GM21825 (cell line): ENCODE data around the gene JADE3.
A peak's percentile ranks its signal among the peaks of the same experiment; 100 is the strongest.

Experiments
- ATAC-seq: cut with Tn5 transposase; IDR thresholded peaks from one replicate; pipeline ENCODE4 v1.9.1; 2021; ENCODE audit warnings: mild to moderate bottlenecking, moderate library complexity; ENCODE audit not compliant: unreplicated experiment

Gene JADE3

GRCh38 chrX:46992070-46992469 lies 79.8 kb downstream of the JADE3 start:
- ATAC-seq = no peak

GRCh38 chrX:46994096-46994495 lies 81.9 kb downstream of the JADE3 start:
- ATAC-seq = no peak

DNA sequence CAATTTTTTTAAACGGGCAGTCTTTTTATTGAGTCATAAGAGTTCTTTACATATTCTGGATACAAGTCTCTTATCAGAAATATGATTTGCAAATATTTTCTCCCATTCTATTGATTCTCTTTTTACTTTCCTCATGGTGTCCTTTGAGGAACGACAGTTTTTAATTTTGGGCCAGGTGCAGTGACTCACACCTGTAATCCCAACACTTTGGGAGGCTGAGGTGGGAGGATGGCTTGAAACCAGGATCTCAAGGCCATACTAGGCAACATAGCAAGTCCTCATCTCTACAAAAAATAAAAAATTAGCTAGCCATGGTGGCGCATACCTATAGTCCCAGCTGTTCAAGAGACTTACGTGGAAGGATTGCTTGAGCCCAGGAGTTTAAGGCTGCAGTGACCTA lies 99.9 kb downstream of the JADE3 start:
- ATAC-seq = no peak

GRCh38 chrX:47026198-47026597 lies 114.0 kb downstream of the JADE3 start:
- no peak for ATAC-seq

GRCh38 chrX:47030339-47030738 lies 118.1 kb downstream of the JADE3 start:
- no peak for ATAC-seq

- ATAC-seq = no peak
Measured at GRCh38 chrX:47047989-47048388, 135.8 kb downstream of the JADE3 start.

DNA sequence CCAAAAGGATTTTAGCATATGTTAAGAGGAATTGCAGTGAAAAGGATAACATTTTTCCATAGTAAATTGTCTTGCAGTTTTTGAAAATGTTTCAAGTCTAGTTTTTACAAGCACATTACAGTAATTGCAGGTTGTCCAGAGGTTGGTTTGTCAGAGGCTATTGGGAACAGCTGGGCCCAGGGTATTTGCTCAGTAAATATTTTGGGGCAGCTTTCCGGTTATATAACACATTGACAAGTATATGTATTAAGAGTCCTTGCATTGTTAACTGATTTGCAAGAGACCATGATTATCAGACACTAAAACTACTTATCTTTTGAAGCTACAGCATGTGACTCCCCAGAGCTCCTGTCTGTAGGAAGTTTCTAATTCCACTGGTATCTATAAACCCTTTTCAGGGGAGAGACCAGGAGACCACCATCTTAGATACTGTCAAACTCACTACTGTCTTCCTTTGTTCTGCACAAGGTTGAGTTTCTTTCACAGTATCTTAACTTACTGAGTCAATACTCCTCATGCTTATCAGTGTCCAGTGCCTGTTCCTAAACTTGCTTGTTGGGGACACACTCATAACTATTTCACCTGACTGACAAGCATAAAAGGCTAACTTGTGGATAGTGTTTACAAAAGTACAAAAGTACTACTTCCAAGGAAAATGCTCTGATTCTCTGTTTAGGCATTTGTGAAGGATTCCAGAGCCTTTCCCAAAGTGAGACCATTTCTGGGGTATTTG lies 147.1 kb downstream of the JADE3 start:
- no peak for ATAC-seq

DNA sequence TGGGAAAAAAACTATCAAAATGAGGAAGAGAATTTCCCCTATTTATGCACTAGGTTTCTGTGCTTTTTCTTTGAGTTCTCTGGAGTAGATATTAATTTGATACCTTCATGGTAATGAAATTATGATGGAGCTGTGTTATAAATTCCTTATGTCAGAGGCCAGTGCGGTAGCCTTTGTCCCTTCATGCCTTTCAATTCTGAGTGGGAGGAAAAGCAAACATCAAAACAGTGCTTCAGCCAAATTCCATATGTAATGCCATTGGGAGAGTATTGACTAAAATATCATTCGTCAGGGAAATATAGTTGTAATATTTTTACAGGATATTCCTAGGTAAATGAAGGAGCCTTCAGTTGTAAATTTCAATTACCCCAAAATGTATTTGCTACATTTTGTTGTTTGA lies 148.5 kb downstream of the JADE3 start:
- no peak for ATAC-seq

GRCh38 chrX:47061238-47061919 lies 149.2 kb downstream of the JADE3 start:
- no peak for ATAC-seq

- no peak for ATAC-seq
Measured at GRCh38 chrX:47063179-47063578, 151.0 kb downstream of the JADE3 start.

DNA sequence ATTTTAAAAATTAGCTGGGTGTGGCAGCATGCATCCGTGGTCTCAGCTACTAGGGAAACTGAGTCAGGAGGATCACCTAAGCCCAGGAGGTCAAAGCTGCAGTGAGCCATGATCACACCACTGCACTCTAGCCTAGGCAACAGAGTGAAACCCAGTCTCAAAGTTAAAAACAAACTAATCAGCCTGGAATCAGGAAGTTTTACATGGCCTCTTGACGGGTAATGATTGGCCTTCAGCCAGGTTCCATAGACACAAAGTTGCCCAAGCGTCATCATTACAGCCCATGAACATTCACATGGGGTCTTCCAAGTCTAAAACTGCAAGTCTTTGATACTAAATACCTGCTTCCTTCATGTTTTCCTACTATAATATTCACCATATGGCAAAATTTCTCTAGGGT lies 156.0 kb downstream of the JADE3 start:
- ATAC-seq = no peak

GRCh38 chrX:47068720-47069119 lies 156.5 kb downstream of the JADE3 start:
- no peak for ATAC-seq

GRCh38 chrX:47078129-47079043 lies 166.2 kb downstream of the JADE3 start, which contains the start of gene RGN:
RGN (plus strand) TSS chrX:47078443; CDS start chrX:47081145, 2,702 bp downstream.
- no peak for ATAC-seq

DNA sequence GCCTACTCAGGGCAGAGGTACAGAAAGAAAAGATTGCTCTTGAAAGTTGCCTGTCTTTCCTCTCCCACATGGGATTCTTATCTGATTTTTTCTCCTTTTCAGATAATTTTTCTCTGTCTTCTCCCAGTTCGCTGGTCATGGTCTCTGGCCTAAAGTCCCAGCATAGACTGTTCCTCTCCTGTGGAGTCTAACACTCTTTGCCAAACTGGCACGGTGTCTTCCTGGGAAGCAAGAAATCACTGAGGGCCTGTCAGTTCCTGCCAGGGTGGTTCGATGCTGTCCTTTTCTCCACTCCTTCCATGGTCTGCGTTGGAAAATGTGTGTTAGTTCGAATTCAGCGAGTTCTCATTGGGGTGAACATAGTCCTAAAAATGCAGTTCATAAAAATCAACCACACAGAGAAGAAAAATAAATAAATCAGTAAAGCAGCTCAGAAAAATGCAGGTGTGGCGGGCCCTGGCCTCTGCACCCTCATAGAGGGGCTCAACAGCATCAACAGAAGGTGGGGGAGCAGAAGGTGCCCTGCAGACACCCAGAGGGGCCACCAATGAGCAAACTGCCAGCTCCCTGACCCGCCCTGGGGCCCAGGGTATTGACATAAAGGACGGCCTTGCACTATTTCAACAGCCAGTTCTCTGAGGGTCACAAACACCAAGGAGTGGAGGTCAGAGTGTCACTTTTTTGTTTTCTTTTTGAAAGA lies 168.1 kb downstream of the JADE3 start:
- ATAC-seq = no peak

- no peak for ATAC-seq
Measured at GRCh38 chrX:47080915-47081236, 168.7 kb downstream of the JADE3 start.

DNA sequence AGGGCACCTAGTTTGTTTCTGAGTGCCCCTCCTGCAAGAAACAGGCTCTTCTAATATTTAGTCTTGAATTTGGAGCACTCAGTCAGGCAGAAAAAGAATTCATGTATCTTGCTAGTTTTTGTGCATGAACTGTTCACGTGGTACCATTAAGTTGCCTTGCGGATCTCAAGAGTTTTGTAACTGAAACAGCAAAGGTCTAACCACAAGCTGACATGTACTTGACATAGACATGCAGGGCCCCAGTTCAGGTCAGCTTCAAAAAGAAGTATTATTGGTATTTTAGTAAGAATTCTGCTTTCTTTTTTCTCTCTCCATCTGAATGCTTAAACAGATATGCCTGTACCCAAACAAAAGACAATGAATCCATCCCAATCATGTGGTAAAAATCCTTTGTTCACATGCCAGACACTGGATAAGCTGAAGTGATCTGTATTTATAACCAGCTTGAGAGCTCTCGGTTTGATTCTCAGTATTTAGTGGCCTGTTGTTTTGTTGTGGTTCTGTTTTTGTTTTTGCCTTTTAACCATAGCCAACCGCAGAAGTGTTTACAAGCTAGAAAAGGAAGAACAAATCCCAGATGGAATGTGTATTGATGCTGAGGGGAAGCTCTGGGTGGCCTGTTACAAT lies 179.0 kb downstream of the JADE3 start:
- ATAC-seq = peak; percentile 49

- ATAC-seq = no peak
Measured at GRCh38 chrX:47093248-47093647, 181.0 kb downstream of the JADE3 start.

GRCh38 chrX:47093860-47094259 lies 181.6 kb downstream of the JADE3 start:
- no peak for ATAC-seq

GRCh38 chrX:47097018-47097417 lies 184.8 kb downstream of the JADE3 start:
- no peak for ATAC-seq

DNA sequence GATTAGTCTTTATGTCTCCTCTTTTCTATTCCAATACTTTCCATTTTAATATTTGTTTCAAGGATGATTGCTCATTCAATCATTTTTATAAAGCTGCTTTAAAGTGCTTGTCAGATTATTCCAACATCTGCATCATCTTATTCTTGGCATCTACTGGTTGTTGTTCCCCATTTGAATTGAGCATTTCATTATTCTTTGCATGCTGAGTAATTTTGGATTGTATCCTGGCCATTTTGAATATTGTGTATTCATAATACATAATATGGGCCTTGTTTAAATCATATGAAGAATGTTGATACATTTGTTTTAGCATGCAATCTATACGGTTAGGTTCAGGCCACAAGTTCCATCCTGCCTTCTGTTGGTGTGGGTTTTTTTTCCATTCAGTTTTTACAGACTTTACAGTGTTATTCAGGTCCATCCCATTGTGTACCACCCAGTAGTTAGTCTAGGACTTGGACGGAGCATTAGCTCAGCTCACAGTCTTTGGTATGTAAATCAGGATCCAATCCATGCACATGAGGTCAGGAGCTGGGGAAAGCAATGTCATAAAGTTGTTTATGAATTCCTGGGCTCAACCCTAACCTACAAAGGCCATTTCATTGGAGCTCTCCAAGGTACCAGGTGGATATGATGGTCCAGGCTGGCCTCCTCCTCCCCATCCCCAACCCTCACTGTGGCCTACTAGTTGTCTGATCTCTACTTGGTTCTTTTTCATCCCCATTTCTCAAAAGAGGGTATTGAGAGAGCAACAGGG lies 186.3 kb downstream of the JADE3 start:
- no peak for ATAC-seq
